Measurements from ENCODE around the gene ZNF618.

ZNF618 gene

DNA sequence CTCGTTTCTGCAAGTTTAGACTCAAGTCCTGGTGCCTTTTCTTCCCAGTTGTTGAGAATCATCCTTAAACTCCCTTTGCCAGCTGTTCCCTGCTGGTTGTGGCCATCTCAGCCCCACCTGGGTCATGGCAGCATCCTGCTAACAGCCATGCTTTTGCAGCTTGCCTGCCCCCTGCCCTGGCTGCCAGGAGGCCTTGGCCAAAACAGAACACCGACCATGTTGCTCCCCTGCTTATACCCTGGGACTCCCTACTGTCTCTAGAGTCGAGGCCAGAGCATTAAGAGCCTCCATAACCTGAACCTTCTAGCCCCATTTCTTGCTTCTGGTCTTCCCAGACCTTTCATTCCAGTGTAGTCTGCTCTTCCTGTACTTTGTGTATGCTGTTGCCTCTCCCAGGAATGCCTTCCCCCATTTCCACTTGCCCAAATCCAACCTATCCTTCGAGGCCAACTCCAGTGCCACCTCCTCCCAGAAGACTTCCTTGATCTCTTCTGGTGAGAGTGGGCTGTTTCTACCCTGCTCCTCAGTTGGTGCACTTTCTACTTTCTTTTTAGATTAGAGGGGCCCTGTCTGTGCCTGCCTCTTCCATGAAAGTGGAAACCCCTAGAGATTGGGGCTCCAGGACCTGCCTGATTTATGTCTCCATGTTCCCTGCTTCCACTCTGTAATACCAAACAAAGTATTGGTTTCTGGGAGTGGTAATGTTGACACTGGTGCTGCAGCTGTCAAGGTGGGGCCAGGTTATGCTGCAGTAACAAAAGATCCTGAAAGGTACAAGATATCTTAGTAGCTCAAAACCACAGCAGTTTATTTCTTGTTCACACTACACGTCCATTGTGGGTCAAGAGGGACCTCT lies 113.8 kb downstream of the ZNF618 start:
- TF ChIP-seq, protein P1, sequence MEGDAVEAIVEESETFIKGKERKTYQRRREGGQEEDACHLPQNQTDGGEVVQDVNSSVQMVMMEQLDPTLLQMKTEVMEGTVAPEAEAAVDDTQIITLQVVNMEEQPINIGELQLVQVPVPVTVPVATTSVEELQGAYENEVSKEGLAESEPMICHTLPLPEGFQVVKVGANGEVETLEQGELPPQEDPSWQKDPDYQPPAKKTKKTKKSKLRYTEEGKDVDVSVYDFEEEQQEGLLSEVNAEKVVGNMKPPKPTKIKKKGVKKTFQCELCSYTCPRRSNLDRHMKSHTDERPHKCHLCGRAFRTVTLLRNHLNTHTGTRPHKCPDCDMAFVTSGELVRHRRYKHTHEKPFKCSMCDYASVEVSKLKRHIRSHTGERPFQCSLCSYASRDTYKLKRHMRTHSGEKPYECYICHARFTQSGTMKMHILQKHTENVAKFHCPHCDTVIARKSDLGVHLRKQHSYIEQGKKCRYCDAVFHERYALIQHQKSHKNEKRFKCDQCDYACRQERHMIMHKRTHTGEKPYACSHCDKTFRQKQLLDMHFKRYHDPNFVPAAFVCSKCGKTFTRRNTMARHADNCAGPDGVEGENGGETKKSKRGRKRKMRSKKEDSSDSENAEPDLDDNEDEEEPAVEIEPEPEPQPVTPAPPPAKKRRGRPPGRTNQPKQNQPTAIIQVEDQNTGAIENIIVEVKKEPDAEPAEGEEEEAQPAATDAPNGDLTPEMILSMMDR (conservative IDR thresholded peaks at IDR 0.05; ENCODE audit: low read depth, low read length): no peak
- no peak for DNase-seq (ENCODE audit: low read depth)
- H3K4me3 ChIP-seq (ENCODE audit: low read depth, low read length): no peak overlapping the region

DNA sequence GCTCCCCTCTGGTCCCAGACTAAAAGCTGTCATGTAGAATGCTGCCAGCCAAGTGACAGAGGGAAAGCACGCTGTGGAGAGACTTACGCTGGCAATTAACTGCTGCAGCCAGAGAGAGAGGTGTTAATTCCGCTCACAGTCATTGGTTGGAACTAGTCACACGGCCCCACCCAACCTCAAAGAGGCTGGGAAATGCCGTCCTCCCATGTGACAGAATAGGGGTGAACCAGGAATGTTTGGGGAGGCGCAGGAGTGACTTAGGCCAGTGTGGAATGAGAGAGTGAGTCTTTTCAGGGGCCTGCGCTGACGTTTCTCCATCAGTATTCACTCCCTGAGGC lies 114.4 kb downstream of the ZNF618 start:
- DNase-seq (ENCODE audit: low read depth): no peak
- no peak overlapping the region for H3K4me3 ChIP-seq (ENCODE audit: low read depth, low read length)
- TF ChIP-seq, protein P1 (conservative IDR thresholded peaks at IDR 0.05; ENCODE audit: low read depth, low read length): no peak

DNA sequence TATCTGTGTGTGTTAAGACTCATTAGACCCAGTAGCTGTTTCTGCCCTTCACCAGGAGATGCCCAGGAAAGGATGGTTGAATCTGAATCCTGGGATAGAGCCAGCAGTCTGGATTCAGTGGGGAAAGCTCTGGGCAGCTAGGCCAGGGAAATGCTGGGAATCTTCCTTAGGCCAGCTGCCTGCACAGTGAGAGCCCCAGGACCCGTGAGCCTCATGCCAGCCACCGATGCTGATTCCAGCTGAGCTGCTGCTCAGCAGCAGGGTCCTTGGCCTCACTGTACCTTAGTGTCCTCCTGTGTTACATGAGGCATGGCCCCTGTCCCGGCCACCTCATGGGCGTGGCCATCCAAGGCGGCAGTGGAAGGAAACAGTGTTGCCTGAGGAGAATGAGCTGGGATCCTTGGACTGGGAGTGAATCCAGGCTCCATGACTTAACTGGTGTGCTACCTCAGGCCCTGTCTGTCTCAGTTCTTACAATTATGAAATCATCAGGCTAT lies 114.9 kb downstream of the ZNF618 start:
- TF ChIP-seq, protein P1 (conservative IDR thresholded peaks at IDR 0.05; ENCODE audit: low read depth, low read length): no peak
- no peak for DNase-seq (ENCODE audit: low read depth)

DNA sequence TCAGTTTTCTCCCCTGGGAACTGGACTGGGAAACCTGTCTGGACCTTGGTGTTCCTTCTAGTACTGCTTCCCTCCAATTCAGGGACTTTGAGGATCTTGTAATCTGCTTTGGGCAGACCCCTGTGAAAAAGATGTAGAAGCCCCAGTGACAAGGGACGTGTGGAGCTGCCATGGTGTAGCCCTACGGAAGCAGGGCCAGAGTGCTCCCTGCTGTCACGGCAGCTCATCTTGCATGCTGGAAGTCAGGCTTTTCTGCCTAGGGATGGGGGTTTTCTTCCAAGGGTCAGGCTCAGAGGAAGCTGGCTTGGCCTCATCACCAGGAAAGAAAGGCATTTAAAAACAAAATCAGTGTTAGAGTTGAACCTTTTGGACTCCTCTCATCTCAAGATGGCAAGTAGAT lies 115.6 kb downstream of the ZNF618 start:
- H3K4me3 ChIP-seq (ENCODE audit: low read depth, low read length): no peak overlapping the region
- no peak for DNase-seq (ENCODE audit: low read depth)
- TF ChIP-seq, protein P1 (conservative IDR thresholded peaks at IDR 0.05; ENCODE audit: low read depth, low read length): no peak

More for the DNA sequence above, 114.9 kb downstream of the ZNF618 start:
- H3K4me3 ChIP-seq (ENCODE audit: low read depth, low read length): no peak overlapping the region

DNA sequence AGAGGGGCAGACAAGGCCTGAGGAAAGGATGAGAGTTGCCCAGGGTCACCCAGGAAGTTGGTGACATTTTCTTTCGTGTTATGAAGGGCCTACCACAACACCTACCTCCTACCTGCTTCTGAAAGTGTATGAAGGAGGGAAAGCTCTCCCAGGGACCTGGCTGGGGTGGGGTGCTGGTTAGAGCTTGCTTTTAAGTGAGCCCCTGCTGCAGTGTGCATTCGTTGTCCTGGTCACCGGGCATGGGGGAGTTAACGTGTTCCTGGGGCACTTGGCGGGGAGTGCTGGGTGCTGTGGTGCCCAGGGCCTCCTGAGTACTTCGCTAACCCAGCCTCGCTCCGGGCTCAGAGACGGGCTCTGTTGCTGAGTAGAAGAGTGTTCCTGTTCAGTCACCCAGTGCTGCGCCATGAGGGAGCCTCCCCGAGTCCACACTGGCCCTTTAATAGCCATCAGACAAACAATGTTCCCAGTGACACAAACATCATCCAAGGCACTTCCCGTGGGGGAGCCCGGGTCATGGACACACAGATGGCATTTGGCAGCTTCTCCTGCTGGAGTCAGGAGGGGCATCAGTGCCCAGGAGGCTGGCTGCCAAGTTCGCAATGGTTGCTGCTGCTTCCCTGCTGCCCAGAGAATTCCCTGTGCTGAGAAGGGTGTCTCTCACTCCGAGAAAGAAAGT lies 116.3 kb downstream of the ZNF618 start:
- TF ChIP-seq, protein P1 (conservative IDR thresholded peaks at IDR 0.05; ENCODE audit: low read depth, low read length): no peak
- no peak for DNase-seq (ENCODE audit: low read depth)
- no peak overlapping the region for H3K4me3 ChIP-seq (ENCODE audit: low read depth, low read length)

DNA sequence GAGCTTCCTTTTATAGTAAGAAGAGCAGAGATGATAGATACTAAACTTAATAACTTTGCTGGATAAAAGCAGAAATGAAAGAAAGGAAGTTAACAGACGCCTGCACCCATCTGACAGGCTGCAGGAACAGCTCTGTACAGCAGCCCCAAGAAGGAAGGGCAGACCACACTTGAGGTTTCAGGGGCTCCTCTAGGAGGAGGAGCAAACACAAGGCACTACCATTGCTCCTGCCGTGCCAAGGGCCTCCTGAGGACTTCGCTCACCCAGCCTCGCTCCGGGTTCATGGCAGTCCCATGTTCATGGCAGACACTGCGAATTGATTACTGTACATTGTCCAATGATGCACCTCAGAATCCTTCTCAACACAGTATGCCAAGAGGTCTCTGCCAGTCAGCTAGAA lies 116.9 kb downstream of the ZNF618 start:
- TF ChIP-seq, protein P1 (conservative IDR thresholded peaks at IDR 0.05; ENCODE audit: low read depth, low read length): no peak
- no peak for DNase-seq (ENCODE audit: low read depth)
- H3K4me3 ChIP-seq (ENCODE audit: low read depth, low read length): no peak overlapping the region

Data from choroid plexus epithelial cell (primary cell).